ENCODE results near the gene ZNF318.
"Not testable (repeated sequence)": the region's sequence is repeated elsewhere in the genome, so short reads cannot be mapped to it uniquely, and the experiment has no call there.

ZNF318 gene

GRCh38 chr6:43336382-43336781, 33.1 kb downstream of the ZNF318 start:
- no peak for FAIRE-seq

GRCh38 chr6:43335469-43335868, 34.0 kb downstream of the ZNF318 start:
- FAIRE-seq, result no peak

GRCh38 chr6:43334466-43335095, 34.9 kb downstream of the ZNF318 start:
- FAIRE-seq, result no peak

GRCh38 chr6:43331891-43332290, 37.6 kb downstream of the ZNF318 start:
- FAIRE-seq, result no peak

GRCh38 chr6:43331470-43331869, 38.0 kb downstream of the ZNF318 start:
- no peak for FAIRE-seq

GRCh38 chr6:43328528-43328927, 40.9 kb downstream of the ZNF318 start:
- no peak for FAIRE-seq

- FAIRE-seq, result no peak
These were observed 43.6 kb downstream of the ZNF318 start for GRCh38 chr6:43325876-43326275.

GRCh38 chr6:43318011-43318410, 51.4 kb downstream of the ZNF318 start:
- no peak for FAIRE-seq

GRCh38 chr6:43313813-43314212, 55.6 kb downstream of the ZNF318 start:
- FAIRE-seq, result no peak

GRCh38 chr6:43311666-43312065, 57.8 kb downstream of the ZNF318 start:
- no peak for FAIRE-seq

GRCh38 chr6:43310624-43311023, 58.8 kb downstream of the ZNF318 start:
- FAIRE-seq, result no peak

- FAIRE-seq, result no peak
These were observed 59.3 kb downstream of the ZNF318 start for GRCh38 chr6:43310134-43310533.

- no peak for FAIRE-seq
These were observed 60.4 kb downstream of the ZNF318 start for GRCh38 chr6:43308990-43309477.

- no peak for FAIRE-seq
These were observed 61.1 kb downstream of the ZNF318 start, which contains the start of gene CRIP3 for GRCh38 chr6:43308101-43308989. Gene CRIP3, minus strand, starts transcription at chr6:43308826. Its CDS starts 34 bp downstream, at chr6:43308792.

- no peak for FAIRE-seq
These were observed 61.9 kb downstream of the ZNF318 start for GRCh38 chr6:43307451-43308100.

GRCh38 chr6:43306086-43306485, 63.4 kb downstream of the ZNF318 start:
- no peak for FAIRE-seq

- no peak for FAIRE-seq
These were observed 64.6 kb downstream of the ZNF318 start for GRCh38 chr6:43304882-43305281.

GRCh38 chr6:43304361-43304760, 65.1 kb downstream of the ZNF318 start:
- no peak for FAIRE-seq

- no peak for FAIRE-seq
These were observed 65.6 kb downstream of the ZNF318 start for GRCh38 chr6:43303751-43304331.

GRCh38 chr6:43303006-43303405, 66.4 kb downstream of the ZNF318 start:
- not testable (repeated sequence) for FAIRE-seq

- no peak for FAIRE-seq
These were observed 67.3 kb downstream of the ZNF318 start for GRCh38 chr6:43302126-43302525.

- FAIRE-seq, result no peak
These were observed 68.2 kb downstream of the ZNF318 start for GRCh38 chr6:43301081-43301870.

Measured in colon (tissue), 2 donors.